ENCODE data around the gene LCORL.

Gene LCORL

GRCh38 chr4:17846266-17846665 is 175.3 kb downstream of the LCORL start:
- DNase-seq = peak; percentile 58

GRCh38 chr4:17823871-17824669 is 197.5 kb downstream of the LCORL start:
- DNase-seq = no peak

- DNase-seq = peak; percentile 56
Measured at GRCh38 chr4:17817027-17817426, 204.5 kb downstream of the LCORL start.

GRCh38 chr4:17816142-17816541 is 205.4 kb downstream of the LCORL start:
- no peak for DNase-seq

GRCh38 chr4:17814140-17814539 is 207.4 kb downstream of the LCORL start:
- DNase-seq = peak; percentile 65

GRCh38 chr4:17812801-17813200 is 208.8 kb downstream of the LCORL start:
- no peak for DNase-seq

- DNase-seq = no peak
Measured at GRCh38 chr4:17812125-17812524, 209.4 kb downstream of the LCORL start.

- no peak for DNase-seq
Measured at GRCh38 chr4:17811078-17811603, 210.4 kb downstream of the LCORL start.

GRCh38 chr4:17810260-17811077 is 211.1 kb downstream of the LCORL start, which contains the start of the genes DCAF16 and NCAPG:
DCAF16 (minus strand) TSS chr4:17810757; CDS start chr4:17804141, 6,616 bp downstream.
NCAPG (plus strand) TSS chr4:17810979; CDS start chr4:17811078, 99 bp downstream.
- peak; percentile 99 for DNase-seq

GRCh38 chr4:17809667-17810066 is 211.9 kb downstream of the LCORL start:
- DNase-seq = no peak

- peak; percentile 34 for DNase-seq
Measured at GRCh38 chr4:17807446-17807845, 214.1 kb downstream of the LCORL start.

- no peak for DNase-seq
Measured at GRCh38 chr4:17805580-17806155, 215.9 kb downstream of the LCORL start.

GRCh38 chr4:17797808-17798207 is 223.7 kb downstream of the LCORL start:
- no peak for DNase-seq

- no peak for DNase-seq
Measured at GRCh38 chr4:17794730-17795129, 226.8 kb downstream of the LCORL start.

Measured in EL (cell line).